Measurements from ENCODE around the gene HIVEP3. TPM values are rescaled to one million over a fixed set of nuclear protein-coding genes. Genes with fewer than 3 reads are reported as not detected.
A peak's percentile ranks its signal among the peaks of the same experiment; 100 is the strongest.

The HIVEP3 gene
- total RNA-seq, 2 donors from 2014 or later = 0.13 to 0.99 TPM

DNA sequence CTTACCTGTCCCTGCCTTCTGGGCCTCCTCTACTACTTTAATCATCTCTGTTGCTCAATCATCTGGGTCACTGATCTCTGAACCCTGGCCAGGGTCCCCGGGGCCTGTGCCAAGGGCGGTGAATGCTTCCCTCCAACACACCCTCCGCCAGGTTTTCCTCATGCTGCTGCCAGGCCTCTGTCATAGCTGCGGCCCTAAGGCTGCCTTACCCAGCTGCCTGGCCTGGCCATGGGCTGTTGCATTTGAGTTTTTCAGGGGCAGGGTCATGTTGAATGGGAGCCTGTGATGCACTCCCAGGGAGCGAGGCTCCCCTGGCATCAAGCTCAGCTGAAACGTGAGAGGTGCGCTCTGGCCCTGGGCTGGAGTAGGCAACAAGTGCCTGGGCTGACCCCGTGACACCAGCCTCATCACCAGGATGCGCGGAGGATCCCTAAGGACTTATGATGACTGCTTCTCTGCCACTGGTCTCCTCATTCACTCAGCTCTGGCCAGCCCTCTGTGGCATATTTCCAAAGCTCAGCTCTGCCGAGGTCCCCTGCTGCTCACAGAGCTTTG is 441.8 kb downstream of the HIVEP3 start:
- 91 to 96% methylated on average over 9 to 11 of the region's 11 CpGs for WGBS, 2 experiments (ENCODE audit: insufficient coverage in 1 of 2, insufficient read length in 1 of 2)
- Histone ChIP-seq H3K9ac (ENCODE audit: extremely low read depth, low read length, poor library complexity, severe bottlenecking) (no peak overlapping the region), H3K9me3 (ENCODE audit: control insufficient read depth, low read length) (no peaks in the 10 kb centered on the region), H3K4me3 (ENCODE audit: low read length) (no peak overlapping the region), H3K27me3 (ENCODE audit: control insufficient read depth, insufficient read depth, low read length, poor library complexity, severe bottlenecking) (no peaks in the 10 kb centered on the region), H3K4me1 (ENCODE audit: control insufficient read depth, insufficient read depth, low read length) (no peaks in the 10 kb centered on the region), H3K36me3 (ENCODE audit: control insufficient read depth, insufficient read depth, low read length) (no peaks in the 10 kb centered on the region), H3K27ac (ENCODE audit: low read depth, low read length) (no peak overlapping the region)
- no peak overlapping the region for H3K27ac Mint-ChIP-seq
- no peak for DNase-seq
- H3K9me3 Mint-ChIP-seq = no peaks in the 10 kb centered on the region
- H3K27me3 Mint-ChIP-seq (ENCODE audit: insufficient read depth) = peaks cover 2% of the 10 kb centered on the region
- H3K4me3 Mint-ChIP-seq = no peak overlapping the region
- TF ChIP-seq, protein P1, sequence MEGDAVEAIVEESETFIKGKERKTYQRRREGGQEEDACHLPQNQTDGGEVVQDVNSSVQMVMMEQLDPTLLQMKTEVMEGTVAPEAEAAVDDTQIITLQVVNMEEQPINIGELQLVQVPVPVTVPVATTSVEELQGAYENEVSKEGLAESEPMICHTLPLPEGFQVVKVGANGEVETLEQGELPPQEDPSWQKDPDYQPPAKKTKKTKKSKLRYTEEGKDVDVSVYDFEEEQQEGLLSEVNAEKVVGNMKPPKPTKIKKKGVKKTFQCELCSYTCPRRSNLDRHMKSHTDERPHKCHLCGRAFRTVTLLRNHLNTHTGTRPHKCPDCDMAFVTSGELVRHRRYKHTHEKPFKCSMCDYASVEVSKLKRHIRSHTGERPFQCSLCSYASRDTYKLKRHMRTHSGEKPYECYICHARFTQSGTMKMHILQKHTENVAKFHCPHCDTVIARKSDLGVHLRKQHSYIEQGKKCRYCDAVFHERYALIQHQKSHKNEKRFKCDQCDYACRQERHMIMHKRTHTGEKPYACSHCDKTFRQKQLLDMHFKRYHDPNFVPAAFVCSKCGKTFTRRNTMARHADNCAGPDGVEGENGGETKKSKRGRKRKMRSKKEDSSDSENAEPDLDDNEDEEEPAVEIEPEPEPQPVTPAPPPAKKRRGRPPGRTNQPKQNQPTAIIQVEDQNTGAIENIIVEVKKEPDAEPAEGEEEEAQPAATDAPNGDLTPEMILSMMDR (conservative IDR thresholded peaks at IDR 0.05) = no peak
- no peaks in the 10 kb centered on the region for H3K36me3 Mint-ChIP-seq (ENCODE audit: low read depth)
- H3K4me1 Mint-ChIP-seq = no peaks in the 10 kb centered on the region

DNA sequence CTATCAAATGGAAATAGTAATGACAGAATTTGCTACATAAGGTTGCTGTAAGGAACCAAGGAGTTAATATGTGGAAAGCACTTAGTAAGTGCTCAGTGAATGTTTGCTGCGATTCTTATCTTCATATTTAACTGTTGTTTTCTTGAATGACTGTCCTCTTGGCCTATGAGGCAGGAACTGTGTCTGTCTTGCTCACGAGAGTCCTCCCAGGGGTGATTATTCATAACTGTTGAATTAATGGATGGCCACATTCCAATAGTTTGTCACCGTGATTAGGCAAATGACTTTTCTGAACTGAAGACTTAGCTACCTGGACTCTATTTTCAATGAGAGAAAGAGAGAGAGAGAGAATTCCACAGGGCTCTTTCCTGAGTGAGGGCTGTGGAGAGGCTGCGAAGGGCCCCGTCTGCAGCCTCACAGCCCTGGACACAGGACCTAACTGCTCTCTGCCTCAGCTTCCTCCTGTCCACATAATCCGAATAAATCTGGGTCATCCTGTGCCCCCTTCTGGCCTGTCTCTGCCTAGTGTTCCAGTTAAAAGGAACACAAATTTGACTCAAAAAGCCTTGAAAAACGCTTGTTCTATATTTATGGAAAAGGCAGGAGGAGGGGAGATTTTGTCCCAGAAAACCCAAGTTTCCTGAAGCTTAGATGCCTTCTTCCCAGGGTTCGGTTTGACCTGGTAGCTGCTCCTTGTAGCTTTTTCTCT is 442.7 kb downstream of the HIVEP3 start:
- H3K4me1 Mint-ChIP-seq = no peaks in the 10 kb centered on the region
- no peak overlapping the region for H3K4me3 Mint-ChIP-seq
- no peak overlapping the region for H3K27ac ChIP-seq (ENCODE audit: low read depth, low read length)

DNA sequence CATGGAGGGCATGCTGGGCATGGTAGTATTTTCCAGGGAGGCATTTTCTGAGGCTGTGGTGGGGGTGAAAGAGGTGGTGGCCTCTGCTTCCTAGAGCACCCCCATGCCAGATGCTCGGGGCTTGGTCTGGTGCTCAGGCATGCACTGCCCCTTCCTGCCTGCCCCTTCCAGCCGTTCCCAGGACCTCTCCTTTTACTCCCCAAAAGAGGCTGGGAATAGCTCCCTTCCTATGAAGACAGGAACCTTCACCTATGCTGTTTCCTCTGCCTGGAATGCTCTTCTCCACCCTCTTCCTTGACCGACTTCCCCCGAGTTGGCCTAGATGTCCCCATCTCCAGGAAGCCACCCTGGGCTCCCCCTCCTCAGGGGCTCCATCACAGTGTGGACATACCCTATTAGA is 443.4 kb downstream of the HIVEP3 start:
- no peaks in the 10 kb centered on the region for H3K9me3 Mint-ChIP-seq
- H3K36me3 Mint-ChIP-seq (ENCODE audit: low read depth) = no peaks in the 10 kb centered on the region
- Histone ChIP-seq H3K27me3 (ENCODE audit: control insufficient read depth, insufficient read depth, low read length, poor library complexity, severe bottlenecking) (no peaks in the 10 kb centered on the region), H3K9me3 (ENCODE audit: control insufficient read depth, low read length) (no peaks in the 10 kb centered on the region), H3K36me3 (ENCODE audit: control insufficient read depth, insufficient read depth, low read length) (no peaks in the 10 kb centered on the region), H3K27ac (ENCODE audit: low read depth, low read length) (no peak overlapping the region), H3K9ac (ENCODE audit: extremely low read depth, low read length, poor library complexity, severe bottlenecking) (no peak overlapping the region), H3K4me1 (ENCODE audit: control insufficient read depth, insufficient read depth, low read length) (no peaks in the 10 kb centered on the region), H3K4me3 (ENCODE audit: low read length) (no peak overlapping the region)
- TF ChIP-seq, protein P1 (conservative IDR thresholded peaks at IDR 0.05) = no peak
- H3K27ac Mint-ChIP-seq = no peak overlapping the region
- 90 to 100% methylated on average over 2 to 4 of the region's 4 CpGs for WGBS, 2 experiments (ENCODE audit: insufficient coverage in 1 of 2, insufficient read length in 1 of 2)
- DNase-seq = no peak
- H3K4me1 Mint-ChIP-seq = no peaks in the 10 kb centered on the region
- H3K27me3 Mint-ChIP-seq (ENCODE audit: insufficient read depth) = peaks cover 2% of the 10 kb centered on the region
- H3K4me3 Mint-ChIP-seq = no peak overlapping the region

More for the DNA sequence above, 442.7 kb downstream of the HIVEP3 start:
- no peak overlapping the region for H3K27ac Mint-ChIP-seq
- no peaks in the 10 kb centered on the region for H3K36me3 ChIP-seq (ENCODE audit: control insufficient read depth, insufficient read depth, low read length)
- no peak for DNase-seq
- H3K4me1 ChIP-seq (ENCODE audit: control insufficient read depth, insufficient read depth, low read length) = no peaks in the 10 kb centered on the region
- no peaks in the 10 kb centered on the region for H3K36me3 Mint-ChIP-seq (ENCODE audit: low read depth)
- WGBS, 2 experiments (ENCODE audit: insufficient coverage in 1 of 2, insufficient read length in 1 of 2) = 74 to 81% methylated on average over 3 to 8 of the region's 8 CpGs
- TF ChIP-seq, protein P1 (conservative IDR thresholded peaks at IDR 0.05) = peak; percentile 49
- H3K9ac ChIP-seq (ENCODE audit: extremely low read depth, low read length, poor library complexity, severe bottlenecking) = no peak overlapping the region
- no peaks in the 10 kb centered on the region for H3K27me3 ChIP-seq (ENCODE audit: control insufficient read depth, insufficient read depth, low read length, poor library complexity, severe bottlenecking)
- H3K9me3 Mint-ChIP-seq = no peaks in the 10 kb centered on the region
- no peaks in the 10 kb centered on the region for H3K9me3 ChIP-seq (ENCODE audit: control insufficient read depth, low read length)
- no peak overlapping the region for H3K4me3 ChIP-seq (ENCODE audit: low read length)
- H3K27me3 Mint-ChIP-seq (ENCODE audit: insufficient read depth) = peaks cover 2% of the 10 kb centered on the region
